Colonic mucosa (tissue), 4 donors: ENCODE results near the gene FBXL20. TPM values are rescaled to one million over a fixed set of nuclear protein-coding genes. Genes with fewer than 3 reads are reported as not detected.

Source experiments
- DNase-seq: peaks from one replicate; pipeline ENCODE4 v3.0.0-alpha.2; 2020
- H3K27ac ChIP-seq: fragments of 200-600 bp; one replicate; pipeline ENCODE4 v1.8.0; 2021
- H3K27me3 ChIP-seq: fragments of 200-600 bp; one replicate; pipeline ENCODE4 v1.8.0; 2021
- H3K36me3 ChIP-seq: fragments of 200-600 bp; one replicate; pipeline ENCODE4 v1.8.0; 2021
- H3K4me1 ChIP-seq: fragments of 200-600 bp; one replicate; pipeline ENCODE4 v1.8.0; 2021; ENCODE audit warnings: mild to moderate bottlenecking
- H3K4me3 ChIP-seq: fragments of 200-600 bp; one replicate; pipeline ENCODE4 v1.8.0; 2021
- H3K9ac ChIP-seq, 2 donors: one replicate each; pipeline ENCODE4 v1.7.0; 2013; ENCODE audit warnings: control low read depth in 2 of 2, low read depth in 2 of 2, low read length in 2 of 2
- H3K9me3 ChIP-seq: fragments of 200-600 bp; one replicate; pipeline ENCODE4 v1.8.0; 2021
- intact Hi-C: fragments of 100-400 bp; cut with DNase I; formaldehyde crosslinking; loops from one replicate; pipeline ENCODE4 v1.14.1; 2022
- total RNA-seq, 2 donors: library from RNA; stranded (reverse); fragmentation: NEBNext Ultra II Directional in 1 of 2; extraction: Animal tissue kit (Norgen Biotek cat#: 25700) in 1 of 2; gene quantifications; one replicate each; pipeline ENCODE4 v1.2.1, GENCODE V29; 2021
- TF ChIP-seq, protein P1 (sequence below): fragments of 200-600 bp; IDR thresholded peaks from one replicate; pipeline ENCODE4 v1.8.0; 2022; ENCODE audit warnings: antibody characterized with exemption, mild to moderate bottlenecking
- donor health status: healthy.
- donor health status: DM: no; HTN: no; CAD: no.
- donor health status: DM: no; HTN: no; CAD: no.

FBXL20 gene
- total RNA-seq, 2 donors from 2014 or later: 12.5 to 22.2 TPM

DNA sequence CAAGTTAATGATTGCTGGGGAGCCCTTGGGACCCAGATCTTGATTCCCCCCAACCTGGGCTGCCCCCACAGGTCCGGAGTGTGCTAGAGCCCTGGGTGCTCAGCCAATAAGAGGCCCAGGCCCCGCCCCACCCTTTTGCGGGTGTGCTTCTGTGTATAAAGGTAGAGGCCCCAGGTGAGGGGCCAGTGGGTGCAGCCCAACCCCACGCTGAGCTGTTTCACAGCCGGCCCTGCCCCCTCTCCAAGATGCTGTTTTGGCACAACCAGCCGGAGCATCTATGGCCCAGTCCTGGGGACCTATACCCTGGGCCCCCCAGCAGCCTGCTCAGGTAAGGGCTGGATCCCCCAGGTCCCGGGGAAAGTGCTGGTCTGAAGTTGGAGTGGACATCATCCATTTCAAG is 163.8 kb downstream of the FBXL20 start:
- H3K27ac ChIP-seq: no peak overlapping the region
- no peaks in the 10 kb centered on the region for H3K4me1 ChIP-seq
- TF ChIP-seq, protein P1, sequence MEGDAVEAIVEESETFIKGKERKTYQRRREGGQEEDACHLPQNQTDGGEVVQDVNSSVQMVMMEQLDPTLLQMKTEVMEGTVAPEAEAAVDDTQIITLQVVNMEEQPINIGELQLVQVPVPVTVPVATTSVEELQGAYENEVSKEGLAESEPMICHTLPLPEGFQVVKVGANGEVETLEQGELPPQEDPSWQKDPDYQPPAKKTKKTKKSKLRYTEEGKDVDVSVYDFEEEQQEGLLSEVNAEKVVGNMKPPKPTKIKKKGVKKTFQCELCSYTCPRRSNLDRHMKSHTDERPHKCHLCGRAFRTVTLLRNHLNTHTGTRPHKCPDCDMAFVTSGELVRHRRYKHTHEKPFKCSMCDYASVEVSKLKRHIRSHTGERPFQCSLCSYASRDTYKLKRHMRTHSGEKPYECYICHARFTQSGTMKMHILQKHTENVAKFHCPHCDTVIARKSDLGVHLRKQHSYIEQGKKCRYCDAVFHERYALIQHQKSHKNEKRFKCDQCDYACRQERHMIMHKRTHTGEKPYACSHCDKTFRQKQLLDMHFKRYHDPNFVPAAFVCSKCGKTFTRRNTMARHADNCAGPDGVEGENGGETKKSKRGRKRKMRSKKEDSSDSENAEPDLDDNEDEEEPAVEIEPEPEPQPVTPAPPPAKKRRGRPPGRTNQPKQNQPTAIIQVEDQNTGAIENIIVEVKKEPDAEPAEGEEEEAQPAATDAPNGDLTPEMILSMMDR: no peak
- H3K9ac ChIP-seq: no peak overlapping the region
- H3K4me3 ChIP-seq: no peak overlapping the region
- no peak for DNase-seq
- H3K9me3 ChIP-seq: no peaks in the 10 kb centered on the region
- H3K36me3 ChIP-seq: no peaks in the 10 kb centered on the region
- H3K27me3 ChIP-seq: no peaks in the 10 kb centered on the region
- intact Hi-C loops: loop anchor here (10.0 kb wide), 1 partner anchor 73 kb away; the partner anchor contains the start of gene ARL5C

DNA sequence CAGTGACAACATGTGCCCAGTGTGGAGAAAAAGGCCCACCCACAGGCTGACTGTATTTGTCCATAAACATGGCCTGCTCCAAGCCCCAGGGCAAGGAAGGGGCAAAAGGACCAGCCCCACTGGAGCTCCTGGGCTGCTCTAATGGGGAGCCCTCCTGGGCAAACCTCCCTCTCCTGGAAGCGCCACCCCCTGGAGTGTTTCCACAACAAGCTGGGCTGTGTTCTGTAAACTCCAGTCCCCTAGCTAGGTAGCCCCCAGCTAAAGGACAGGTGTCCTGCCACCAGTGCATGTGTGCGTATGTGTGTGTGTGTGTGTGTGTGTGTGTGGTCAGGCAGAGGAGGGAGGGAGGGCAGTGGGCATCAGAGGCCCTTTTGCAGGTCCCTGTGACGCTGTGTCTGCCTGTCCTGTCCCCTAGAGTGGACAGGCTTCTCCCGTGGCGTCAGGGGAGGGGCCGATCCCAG is 164.4 kb downstream of the FBXL20 start:
- Histone ChIP-seq H3K9me3 (no peaks in the 10 kb centered on the region), H3K27ac (no peak overlapping the region), H3K9ac (no peak overlapping the region), H3K4me3 (no peak overlapping the region), H3K36me3 (no peaks in the 10 kb centered on the region), H3K4me1 (no peaks in the 10 kb centered on the region), H3K27me3 (no peaks in the 10 kb centered on the region)
- no peak for DNase-seq
- intact Hi-C loops: loop anchor here (10.0 kb wide), 1 partner anchor 72 kb away; the partner anchor contains the start of gene ARL5C
- TF ChIP-seq, protein P1: no peak

DNA sequence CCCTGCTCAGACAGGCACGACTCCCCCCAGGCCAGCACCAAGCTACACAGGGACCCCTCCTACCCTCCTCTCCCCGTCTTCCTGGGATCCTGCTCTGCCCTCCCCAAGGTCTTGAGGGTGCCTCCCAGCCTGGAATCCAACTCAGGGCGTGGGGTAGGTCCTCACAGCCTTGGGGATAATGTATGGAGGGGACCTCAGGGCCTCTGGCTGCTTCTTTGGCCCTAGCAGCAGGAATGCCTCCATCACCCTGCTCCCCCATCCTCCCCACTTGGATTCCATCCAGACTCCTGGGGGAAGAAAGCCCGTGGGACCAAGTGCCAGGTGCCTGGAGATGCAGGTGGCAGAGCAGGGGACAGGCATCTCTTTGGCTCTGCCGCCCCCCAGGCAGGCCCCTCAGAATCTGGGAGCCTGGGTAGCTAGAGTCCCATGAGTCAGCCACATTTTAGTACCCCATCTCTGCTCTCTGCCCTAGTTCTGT is 164.9 kb downstream of the FBXL20 start:
- H3K9me3 ChIP-seq: no peaks in the 10 kb centered on the region
- DNase-seq: no peak
- H3K27me3 ChIP-seq: peaks cover 3% of the 10 kb centered on the region
- H3K4me3 ChIP-seq: no peak overlapping the region
- no peak overlapping the region for H3K27ac ChIP-seq
- H3K4me1 ChIP-seq: no peaks in the 10 kb centered on the region
- no peaks in the 10 kb centered on the region for H3K36me3 ChIP-seq
- intact Hi-C loops: loop anchor here (10.0 kb wide), 1 partner anchor 72 kb away; the partner anchor contains the start of gene ARL5C
- TF ChIP-seq, protein P1: no peak
- H3K9ac ChIP-seq: no peak overlapping the region

DNA sequence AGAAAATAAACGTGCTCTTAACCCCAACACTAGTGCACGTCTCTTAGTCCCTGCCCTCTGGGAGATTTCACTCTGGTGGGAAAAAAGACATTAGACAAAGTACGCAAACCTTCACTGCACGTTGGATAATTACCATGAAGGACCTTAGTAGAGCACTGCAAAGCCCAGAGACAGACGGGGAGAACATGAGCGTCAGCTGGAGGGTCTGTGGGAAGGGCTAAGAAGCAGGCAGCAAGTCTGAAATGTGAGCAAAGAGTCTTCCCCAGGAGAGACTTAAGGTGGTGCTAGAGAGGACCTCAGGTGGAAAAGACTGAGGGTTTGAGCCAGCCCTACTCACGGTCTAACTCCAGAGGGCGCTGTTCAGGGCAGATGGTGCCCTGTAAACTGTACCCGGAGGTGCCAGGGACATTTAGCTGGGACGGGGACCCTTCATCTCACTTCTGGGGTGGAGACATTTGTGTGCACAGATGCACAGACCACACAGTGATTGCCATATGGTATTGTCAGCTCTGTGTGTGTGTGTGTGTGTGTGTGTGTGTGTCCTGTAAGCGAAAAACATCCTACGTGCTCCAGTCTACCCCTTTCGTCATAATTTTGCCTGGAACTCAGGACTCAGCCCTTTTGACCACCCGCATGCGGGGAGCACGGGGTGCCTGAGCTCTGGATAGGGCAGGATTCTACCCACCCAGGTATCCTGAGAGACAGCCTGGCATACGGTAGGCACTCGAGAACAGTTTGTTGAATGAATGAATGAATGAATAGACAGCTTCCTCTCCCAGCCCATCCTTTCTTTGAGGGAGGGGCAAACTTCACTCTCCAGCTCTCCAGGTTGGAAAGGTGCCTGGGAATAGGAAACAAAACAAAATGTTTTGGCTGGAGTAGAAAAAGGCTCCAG is 165.6 kb downstream of the FBXL20 start:
- intact Hi-C loops: loop anchor here (10.0 kb wide), 1 partner anchor 71 kb away; the partner anchor contains the start of gene ARL5C
- Histone ChIP-seq H3K9ac (no peak overlapping the region), H3K9me3 (no peaks in the 10 kb centered on the region), H3K4me1 (no peaks in the 10 kb centered on the region), H3K36me3 (no peaks in the 10 kb centered on the region), H3K27me3 (peaks cover 3% of the 10 kb centered on the region), H3K4me3 (no peak overlapping the region), H3K27ac (no peak overlapping the region)
- TF ChIP-seq, protein P1: peak; percentile 45
- DNase-seq: peak; percentile 45

DNA sequence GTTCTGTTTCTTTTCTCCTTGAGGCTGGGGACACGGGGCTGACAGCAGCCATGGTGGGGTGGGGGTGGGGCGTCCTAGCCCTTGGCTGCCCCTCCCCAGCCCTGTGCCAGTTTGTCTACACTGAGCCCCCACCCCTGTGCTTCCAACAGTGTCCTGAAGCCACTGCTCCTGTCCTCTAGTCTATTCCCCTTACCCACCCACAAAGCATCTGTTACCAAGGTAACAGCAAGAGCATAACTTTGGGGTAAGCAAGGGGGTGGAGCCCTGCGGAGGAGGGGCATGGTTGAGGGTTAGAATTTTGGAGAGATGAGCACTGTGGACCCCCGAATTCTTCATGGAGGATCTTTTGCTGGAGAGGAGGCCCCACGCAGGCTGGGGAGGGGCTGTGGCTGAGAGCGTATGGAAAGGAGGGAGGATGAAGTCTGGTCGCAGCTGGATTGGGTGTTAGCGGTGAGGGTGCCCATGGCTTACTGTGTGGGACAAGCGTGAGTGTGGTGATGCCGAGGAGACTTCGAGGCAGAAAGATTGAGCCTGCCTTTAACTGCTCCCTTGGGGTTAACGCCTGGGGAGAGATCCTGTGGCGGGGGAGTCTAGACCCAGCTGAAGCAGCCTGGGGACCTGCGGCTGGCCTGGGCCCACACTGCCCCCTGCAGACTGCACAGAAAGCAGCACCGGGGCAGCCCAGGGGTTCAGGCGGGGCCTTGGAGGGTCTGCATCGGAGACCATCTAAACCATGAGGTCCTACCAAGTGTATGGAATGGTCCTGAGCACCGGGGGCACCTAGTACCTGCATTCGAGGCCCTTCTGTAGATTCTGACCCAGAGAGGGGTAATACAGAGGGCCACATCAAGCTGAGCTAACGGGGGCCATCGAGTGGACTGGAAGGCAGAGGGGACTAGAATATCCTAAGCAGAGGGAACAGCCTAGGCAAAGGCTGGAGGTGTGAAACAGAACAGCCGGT is 169.6 kb downstream of the FBXL20 start:
- Histone ChIP-seq H3K9ac (no peak overlapping the region), H3K27ac (no peak overlapping the region), H3K27me3 (peaks cover 3% of the 10 kb centered on the region), H3K4me3 (no peak overlapping the region), H3K4me1 (no peaks in the 10 kb centered on the region), H3K9me3 (no peaks in the 10 kb centered on the region), H3K36me3 (no peaks in the 10 kb centered on the region)
- intact Hi-C loops: loop anchor here (10.0 kb wide), 1 partner anchor 67 kb away; the partner anchor contains the start of gene ARL5C
- TF ChIP-seq, protein P1: peak; percentile 83
- DNase-seq: no peak
